Body of pancreas (tissue), 4 donors: ENCODE data around the gene SH3GL1.

Source experiments
- POLR2A ChIP-seq, 3 donors: fragments of 450-650 bp; IDR thresholded peaks; one replicate each; pipeline ENCODE4 v1.6.1; 2016; ENCODE audit warnings: antibody characterized with exemption in 3 of 3, mild to moderate bottlenecking in 2 of 3
- TF ChIP-seq, protein P1 (sequence below), 7 experiments: fragments of 450-650 bp in 4 of 7; fragments of 200-600 bp in 3 of 7; sonication (generic) in 3 of 7; IDR thresholded peaks; one replicate each; pipeline ENCODE4 v1.5.1; 2016 to 2019; ENCODE audit warnings: antibody characterized with exemption in 7 of 7

DNA sequence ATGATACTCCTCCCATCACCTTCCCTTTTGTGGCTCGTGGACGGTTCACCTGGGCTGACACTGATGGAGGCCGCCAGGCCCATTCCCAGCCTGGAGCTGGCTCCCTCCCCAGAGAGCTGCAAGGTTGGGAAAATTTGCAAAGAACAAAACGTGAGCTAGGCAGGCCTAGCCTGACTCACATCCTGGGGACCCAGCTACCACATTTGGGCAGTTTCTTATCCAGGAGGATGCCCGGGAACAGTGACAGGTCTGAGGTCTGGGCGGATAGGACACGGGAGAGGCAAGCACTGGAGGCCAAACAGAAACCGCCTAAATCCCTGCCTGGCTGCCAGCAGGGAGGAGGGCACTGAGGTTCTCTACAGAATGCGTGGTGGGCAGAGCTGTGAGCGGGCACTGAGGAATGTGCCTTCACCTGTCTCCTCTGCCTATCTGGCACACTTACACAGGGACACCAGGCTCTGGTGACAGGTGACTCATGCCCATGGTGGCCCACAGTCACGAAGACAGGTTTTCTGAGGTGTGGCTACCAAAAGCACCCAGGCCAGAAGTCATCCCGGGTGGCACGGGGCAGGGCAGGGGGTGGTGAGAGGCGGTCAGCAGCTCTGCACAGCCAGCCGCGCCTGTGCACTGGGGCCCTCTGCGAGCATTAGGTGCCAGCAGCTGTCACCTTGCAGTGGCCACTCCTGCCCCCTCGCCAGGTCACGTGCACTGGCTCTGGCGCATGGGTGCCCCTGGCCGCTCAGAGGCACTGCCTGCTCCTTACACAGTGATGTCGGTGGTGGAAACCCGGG, 23.2 kb downstream of the SH3GL1 start:
- TF ChIP-seq, protein P1, sequence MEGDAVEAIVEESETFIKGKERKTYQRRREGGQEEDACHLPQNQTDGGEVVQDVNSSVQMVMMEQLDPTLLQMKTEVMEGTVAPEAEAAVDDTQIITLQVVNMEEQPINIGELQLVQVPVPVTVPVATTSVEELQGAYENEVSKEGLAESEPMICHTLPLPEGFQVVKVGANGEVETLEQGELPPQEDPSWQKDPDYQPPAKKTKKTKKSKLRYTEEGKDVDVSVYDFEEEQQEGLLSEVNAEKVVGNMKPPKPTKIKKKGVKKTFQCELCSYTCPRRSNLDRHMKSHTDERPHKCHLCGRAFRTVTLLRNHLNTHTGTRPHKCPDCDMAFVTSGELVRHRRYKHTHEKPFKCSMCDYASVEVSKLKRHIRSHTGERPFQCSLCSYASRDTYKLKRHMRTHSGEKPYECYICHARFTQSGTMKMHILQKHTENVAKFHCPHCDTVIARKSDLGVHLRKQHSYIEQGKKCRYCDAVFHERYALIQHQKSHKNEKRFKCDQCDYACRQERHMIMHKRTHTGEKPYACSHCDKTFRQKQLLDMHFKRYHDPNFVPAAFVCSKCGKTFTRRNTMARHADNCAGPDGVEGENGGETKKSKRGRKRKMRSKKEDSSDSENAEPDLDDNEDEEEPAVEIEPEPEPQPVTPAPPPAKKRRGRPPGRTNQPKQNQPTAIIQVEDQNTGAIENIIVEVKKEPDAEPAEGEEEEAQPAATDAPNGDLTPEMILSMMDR (IDR thresholded peaks at IDR 0.05) = no peak
- no peak for TF ChIP-seq POLR2A (IDR thresholded peaks at IDR 0.05)
